Glutamatergic neuron (in vitro differentiated cells): ENCODE data around the gene RRP15. TPM values are rescaled to one million over a fixed set of nuclear protein-coding genes. Genes with fewer than 3 reads are reported as not detected.

Experiments used
- total RNA-seq: library from RNA; stranded (reverse); fragmentation: NEBNext Ultra II Directional; extraction: Animal tissue kit (Norgen Biotek cat#: 25700); gene quantifications from one replicate; pipeline ENCODE4 v1.2.1, GENCODE V29; 2021; ENCODE audit not compliant: unreplicated experiment

RRP15 gene
- total RNA-seq, 1 donor from 2014 or later, result 18.0 TPM

Other genes starting within 250 kb of the RRP15 start
- 2.0 TPM for gene TGFB2, start 60.0 kb downstream of the RRP15 start, total RNA-seq